ENCODE results near the gene PRIMA1.
"Not testable (repeated sequence)": the region's sequence is repeated elsewhere in the genome, so short reads cannot be mapped to it uniquely, and the experiment has no call there.

The PRIMA1 gene, protein sequence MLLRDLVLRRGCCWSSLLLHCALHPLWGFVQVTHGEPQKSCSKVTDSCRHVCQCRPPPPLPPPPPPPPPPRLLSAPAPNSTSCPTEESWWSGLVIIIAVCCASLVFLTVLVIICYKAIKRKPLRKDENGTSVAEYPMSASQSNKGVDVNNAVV

DNA sequence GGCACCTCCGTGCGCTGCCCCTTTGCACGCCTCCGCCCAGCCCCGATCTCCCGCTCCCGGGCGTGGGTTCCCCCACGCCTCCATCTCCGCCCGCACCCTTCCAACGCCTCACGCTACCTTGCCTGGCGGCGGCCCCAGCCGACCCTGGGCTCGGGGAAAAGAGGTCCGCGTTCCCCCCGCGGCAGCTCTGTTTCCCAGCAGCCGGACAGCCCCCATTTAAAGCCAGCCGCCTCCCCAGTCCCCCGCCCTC, at the start of gene PRIMA1:
PRIMA1 (minus strand) TSS at position 193 of the 250 bp plus-strand sequence. CDS start 767 bp downstream, outside the sequence.
- DNase-seq (ENCODE audit: low read depth in 2 of 2): no peak

DNA sequence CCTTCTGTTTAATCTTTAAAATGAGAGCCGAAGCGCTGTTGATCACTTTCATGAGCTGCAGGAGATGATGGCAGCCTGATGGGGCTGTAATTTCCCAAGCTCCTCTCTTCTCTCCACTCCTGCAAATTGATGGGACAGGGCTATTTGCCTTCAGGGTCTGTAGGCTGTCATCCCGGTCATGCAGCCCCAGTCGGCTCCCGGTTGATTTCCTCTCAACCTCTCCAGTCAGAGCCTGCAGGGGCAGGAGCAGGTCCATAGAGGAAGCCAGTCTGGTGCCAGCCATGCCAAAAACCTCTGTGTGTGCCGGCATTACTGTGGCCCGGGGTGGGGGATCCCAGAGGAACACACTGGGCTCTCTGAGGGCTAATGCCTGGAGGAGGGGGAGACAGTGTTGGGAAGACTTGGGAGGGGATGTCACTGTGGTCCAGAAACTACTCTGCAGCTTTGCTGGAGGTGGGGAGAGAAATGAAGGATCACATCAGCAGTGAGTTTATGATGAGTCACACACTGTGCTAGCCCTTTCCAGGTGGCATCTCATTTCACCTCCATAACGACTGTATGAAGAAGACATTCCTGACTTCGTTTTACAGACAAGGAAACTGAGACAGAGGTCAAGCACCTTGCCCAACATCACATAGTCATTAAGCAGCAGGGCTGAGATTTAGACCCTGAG, 46.5 kb upstream of the PRIMA1 start:
- DNase-seq (ENCODE audit: low read depth in 2 of 2): no peak

DNA sequence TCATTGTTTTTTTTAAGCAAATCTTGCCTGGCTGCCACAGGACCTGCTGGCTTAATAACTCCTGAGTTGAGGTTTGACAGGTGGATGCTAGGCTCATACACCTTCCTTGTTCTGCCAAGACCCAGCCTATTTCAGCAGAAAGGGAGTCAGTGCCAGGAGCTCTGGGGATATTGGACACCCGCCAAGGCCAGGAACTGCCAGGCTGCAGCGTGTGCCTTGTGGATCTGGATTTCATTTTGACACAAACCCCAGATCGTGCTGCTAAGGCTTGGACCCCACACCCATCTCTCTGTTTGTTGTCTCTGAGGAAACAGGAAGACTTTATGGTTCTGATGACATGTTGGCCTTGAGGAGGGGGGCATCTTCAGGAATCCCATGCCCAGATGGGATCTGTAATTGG, 44.4 kb upstream of the PRIMA1 start:
- DNase-seq (ENCODE audit: low read depth in 2 of 2): no peak

DNA sequence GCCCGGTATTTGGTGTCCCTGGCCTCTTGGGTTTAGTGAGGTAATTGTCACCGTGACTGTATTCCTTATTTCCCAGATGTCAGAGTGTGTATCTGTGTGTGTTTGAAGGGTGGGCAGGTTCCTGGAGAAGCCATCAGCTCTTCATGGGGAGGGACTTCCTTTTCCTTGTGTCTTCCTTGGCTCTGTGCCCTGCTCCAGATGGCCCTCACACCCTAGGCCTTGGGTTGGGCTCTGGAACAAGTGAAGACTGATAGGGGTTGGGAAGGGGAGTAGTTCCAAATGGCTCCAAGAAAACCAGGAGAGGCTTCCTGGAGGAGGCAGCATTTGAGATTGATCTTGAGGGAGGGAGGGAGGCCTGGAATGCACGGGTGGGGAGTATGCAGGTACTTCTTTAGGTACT, 43.8 kb upstream of the PRIMA1 start:
- no peak for DNase-seq (ENCODE audit: low read depth in 2 of 2)

DNA sequence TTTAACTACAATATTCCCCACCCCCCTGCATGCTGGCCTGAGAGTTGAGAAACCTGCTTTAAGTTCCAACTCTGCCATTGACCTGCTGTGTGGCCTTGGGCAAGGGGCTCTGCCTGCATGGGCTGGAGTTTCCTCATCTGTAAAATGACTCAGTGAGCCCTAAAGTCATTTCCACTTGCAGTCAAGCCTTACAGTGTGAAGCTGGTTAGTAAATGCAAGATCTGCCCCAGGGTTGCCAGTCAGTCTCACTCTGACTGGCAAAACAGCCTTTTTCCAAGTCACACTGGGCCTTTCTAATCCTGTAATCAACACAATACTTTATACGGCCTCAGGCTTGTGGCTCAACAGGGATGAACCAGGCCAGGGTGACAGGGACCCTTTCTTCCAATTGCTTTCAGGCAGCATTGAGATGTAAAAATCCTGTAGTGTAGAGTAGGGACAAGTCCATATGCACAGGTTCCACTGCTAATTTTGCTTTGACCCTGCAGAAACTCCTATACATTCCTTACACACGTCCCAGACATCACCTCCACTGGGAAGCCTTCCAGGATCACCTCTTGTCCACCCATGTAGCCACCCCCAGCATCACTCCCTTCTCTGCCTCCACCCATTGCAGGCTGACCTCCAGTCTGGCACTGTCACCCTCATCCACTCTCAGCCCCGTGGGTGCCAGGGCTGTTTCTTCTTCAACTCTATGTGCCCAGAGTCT, 42.6 kb upstream of the PRIMA1 start:
- DNase-seq (ENCODE audit: low read depth in 2 of 2): no peak

DNA sequence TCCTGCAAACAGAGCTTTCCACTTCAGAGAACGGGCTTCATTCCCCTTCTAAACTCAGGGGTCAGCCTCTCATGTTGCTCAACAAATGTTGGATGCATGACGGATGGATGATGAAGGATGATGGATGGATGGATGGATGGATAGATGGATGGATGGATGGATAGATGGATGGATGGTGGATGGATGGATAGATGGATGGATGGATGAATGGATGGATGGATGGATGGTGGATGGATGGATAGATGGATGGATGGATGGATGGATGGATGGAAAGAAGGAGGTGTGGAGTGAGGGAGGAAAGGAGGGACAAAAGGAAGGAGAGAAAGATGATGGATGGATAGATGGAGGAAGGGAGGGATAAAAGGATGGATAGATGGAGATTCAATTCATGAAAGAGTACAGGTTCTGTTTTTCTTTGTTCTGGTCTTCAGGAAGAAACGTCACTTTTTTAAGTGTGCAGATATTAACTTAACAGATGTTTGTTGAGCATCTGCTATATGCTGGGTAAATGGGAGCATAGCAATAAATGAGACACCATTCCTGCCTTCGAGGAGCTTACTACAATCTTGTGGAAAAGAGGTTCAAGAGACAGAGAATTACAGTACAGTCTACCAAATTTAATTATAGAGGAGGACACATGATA, 41.7 kb upstream of the PRIMA1 start:
- no peak for DNase-seq (ENCODE audit: low read depth in 2 of 2)

DNA sequence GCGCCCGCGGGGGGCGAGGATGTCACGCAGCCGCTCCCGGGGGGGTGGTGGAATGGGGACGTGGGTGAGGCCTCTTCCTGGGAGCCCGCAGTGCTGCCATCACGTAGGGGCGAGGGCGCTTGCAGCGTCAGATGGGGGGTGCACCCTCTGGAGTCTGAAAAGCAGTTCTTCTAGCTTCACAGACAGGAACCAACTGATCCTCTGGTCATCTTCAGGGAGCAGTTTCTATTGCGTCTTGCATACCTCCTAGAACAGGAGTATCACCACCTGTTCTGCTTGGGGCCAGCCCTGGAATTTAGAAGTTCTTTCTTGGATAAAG, 36.9 kb upstream of the PRIMA1 start:
- DNase-seq (ENCODE audit: low read depth in 2 of 2): no peak

DNA sequence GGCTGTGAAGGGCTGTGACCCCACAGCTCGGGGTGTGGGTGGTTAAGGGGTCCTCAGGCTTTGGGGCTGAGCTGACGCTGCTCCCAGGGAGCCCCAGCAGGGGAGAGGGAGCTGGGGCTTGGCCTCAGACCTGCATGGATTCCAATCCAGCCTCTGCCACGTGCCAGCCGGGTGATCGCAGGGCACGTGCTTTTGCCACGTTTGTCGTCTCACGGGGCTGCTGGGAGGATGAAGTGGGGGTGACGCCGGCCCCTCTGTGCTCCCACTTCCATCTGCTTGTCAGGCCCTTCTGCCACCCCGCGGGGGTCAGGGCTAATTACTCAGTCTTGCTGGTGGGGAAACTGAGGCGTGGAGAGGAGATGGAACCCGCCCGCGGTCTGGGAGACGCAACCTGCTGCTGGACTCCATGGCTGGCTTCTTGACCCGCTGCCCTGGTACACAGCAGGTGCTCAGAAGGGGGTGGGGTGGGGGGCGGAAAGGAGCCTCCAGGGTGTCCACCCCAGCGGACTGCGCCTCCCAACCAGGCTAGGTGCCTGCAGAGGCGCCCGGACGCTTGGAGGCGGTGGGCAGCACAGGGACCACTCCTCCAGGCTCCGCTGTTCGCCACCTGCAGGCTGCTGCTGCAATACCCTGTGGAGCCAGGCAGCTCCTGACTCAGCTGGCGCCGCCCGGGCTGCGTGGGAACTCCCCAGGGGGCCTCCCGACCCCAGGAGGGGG, 36.4 kb upstream of the PRIMA1 start:
- DNase-seq (ENCODE audit: low read depth in 2 of 2): no peak

DNA sequence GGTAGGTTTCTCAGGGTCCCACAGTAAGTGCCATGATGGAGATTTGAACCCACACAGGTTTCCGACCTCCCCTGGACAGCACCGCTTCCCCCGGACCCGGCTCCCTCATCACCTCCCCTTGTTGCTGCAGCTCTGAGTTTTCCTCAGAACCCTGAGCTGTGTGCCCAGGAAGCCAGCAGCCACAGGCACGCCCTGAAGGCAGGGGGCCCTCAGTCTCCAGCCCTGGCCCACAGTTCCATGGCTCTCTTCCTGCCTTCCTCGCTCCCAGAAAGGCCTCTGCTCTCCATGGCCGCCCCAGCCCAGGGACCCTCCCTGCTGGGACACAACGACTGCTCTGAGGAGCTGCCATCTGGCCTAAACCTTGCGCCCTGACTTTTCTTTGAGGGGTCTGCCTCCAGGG, 35.8 kb upstream of the PRIMA1 start:
- DNase-seq (ENCODE audit: low read depth in 2 of 2): no peak

DNA sequence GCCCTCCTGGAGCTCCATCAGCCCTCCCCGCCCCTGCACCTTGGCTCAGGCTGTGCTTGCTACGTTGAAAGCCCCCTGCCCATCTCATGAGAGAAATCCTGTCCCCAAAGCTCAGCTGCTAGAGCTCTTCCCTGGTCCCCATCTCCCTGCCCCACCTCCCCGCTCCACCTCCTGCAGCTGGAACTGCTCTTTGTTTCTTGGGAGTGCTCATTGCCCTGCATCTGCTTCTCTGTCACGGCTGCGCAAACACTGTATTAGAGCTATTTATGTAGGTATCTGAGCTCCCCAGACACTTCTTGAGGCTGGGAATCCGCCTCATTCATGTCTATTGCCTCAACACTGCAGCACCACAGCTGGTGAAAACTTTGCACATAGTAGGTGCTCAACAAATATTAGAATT, 32.8 kb upstream of the PRIMA1 start:
- no peak for DNase-seq (ENCODE audit: low read depth in 2 of 2)

DNA sequence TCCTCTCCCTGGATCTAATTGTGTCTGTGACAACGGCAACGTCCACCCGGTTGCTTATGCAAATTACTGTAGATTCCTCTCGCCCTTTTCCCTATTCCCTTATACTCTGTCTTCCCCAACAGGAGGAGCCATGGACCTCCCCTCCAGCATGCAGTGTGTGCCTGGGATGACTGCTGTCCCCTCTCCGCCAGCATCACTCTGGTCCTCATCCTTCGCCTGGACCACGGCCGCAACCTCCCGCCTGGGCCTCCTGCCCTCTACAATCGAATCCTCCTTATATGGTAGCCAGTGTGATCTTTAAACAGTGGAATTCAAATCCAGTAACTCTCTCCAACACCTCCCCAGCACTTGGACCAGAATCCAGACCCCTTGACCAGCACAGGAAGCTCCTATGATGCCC, 30.6 kb upstream of the PRIMA1 start:
- DNase-seq (ENCODE audit: low read depth in 2 of 2): no peak

DNA sequence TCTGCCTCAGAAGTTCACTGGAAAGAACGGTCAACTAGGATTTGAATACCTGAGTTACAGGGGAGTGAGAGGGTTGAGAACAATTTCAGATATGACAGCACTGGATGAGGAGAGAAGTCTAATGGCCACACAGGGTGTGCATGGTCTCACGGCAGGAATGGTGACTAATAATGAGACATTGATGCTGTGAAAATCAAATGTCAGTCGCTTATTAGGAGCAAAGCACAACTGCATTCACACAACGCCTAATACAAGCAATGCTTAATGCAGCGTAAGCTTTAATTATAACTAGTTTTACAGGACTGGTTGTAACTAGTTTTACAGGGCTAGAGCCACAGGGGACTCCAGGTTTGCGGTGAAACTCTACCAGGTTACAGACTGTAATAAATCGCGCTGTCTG, 23.4 kb upstream of the PRIMA1 start:
- DNase-seq (ENCODE audit: low read depth in 2 of 2): no peak

DNA sequence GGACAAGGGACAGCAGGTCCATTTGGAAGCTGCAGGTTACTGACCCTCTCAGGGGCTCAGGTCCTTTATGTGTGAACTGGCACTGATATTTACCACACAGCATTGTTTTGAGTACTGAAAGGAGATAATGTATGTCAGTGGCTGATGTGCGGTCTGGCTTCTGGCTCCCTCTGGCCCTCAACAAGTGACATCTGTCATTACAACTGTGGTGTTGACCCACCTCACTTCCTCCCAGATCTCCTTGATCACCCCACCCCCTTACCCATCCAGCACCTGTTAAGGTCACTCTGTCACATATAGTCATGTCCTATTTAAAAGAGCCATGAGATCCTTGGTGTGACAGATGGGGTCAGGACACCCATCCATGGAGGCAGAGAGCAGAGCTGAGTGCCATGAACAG, 22.7 kb upstream of the PRIMA1 start:
- DNase-seq (ENCODE audit: low read depth in 2 of 2): no peak

DNA sequence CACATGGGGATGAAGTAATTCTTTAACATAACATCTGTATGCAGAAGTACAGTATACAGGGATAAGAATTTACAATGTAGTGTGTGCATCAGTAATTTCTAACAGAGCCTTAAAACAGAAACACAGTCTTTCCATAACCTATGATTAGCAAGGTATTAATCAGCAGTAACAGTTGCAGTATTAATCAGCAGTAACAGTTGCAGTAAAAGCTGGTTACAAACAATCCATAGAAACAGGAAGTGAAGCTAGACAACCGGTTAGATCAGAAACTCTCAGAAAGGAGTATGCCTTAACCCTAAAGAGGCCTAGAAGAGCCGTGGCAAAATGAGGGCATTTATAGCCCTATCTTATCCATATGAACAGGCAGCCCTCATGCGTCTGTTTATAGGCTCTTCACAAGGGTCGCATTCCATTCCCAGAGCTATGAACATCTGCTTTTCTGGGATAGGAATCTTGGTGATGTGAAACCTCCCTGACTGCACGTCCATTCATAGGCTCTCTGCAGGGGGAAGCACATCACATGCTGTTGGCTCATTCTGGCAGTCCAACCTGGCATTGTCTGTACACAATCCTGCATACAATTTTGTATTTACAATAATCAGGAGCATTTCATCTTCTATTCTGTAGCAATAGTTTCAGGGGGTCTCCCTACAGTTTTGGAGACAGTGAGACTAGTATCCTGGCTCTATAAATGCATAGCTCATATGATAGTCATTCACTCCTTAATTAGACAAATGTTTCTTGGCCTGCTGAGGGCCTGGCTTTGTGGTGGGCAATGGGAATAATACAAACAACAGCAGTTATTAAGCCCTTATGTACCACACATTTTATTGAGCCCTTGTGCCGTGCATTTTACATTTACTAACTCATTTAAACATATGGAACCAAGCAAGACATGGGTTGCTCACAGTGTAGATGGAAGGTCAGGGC, 21.5 kb upstream of the PRIMA1 start:
- not testable (repeated sequence) for DNase-seq (ENCODE audit: low read depth in 2 of 2)

DNA sequence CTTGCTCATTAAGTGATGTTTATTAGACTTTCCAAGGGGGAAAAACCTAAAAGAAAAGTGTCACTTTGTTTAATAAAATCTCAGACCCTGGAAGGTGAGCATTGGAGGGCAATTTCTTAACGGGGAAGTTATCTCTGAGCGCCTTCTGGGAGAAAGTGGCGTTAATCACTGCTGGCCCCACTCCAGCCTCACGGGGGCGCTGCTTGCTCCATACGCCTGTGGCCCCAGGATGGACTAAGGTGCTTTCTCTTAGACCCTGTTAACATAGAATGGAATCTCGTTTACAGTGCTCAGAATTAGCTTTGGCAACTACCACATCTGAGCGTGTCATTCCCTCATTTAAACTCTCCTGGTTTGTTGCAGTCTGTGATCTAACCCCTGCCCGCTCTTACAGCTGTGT, 16.4 kb upstream of the PRIMA1 start:
- DNase-seq (ENCODE audit: low read depth in 2 of 2): no peak

DNA sequence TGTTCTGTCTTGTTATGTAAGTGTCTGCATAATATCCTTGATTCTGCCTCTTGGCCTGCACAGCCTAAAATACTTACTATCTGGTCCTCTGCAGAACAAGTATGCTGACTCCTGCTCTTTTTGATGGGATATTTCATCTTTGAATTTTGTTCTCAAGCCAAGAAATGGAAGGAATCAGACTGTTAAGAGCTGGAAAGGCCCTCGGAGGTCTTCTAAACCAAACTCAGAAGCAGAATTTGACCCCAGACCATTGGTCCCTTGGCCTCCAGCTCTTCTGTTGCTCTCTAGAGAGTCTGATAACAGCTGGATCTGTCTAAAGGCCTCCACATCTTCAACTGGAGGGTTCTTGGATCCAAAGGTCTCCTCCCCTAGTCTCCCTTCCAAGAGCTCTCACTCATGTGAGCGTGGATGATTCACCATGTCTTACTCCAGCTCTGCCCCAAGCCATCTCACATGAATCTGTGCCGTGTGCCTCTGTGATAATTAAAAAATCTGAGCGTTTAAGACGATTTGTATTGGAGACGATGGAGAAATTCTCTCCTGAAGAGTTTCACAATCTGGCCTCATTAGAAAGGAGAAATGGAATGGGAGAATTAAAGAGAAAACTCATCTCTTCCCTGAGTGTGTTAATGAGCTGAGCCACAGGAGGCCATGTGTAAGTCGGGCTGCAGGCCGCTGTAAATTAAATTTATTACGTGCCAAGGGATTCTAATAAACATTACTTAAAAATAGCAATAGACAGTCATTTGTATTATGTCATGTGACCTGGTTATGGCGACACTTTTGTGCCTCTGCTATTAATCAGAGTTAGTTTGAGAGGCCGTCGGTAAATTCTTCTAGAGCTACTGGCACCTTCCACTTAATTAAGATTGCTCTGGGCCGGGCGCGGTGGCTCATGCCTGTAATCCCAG, 15.4 kb upstream of the PRIMA1 start:
- DNase-seq (ENCODE audit: low read depth in 2 of 2): no peak

DNA sequence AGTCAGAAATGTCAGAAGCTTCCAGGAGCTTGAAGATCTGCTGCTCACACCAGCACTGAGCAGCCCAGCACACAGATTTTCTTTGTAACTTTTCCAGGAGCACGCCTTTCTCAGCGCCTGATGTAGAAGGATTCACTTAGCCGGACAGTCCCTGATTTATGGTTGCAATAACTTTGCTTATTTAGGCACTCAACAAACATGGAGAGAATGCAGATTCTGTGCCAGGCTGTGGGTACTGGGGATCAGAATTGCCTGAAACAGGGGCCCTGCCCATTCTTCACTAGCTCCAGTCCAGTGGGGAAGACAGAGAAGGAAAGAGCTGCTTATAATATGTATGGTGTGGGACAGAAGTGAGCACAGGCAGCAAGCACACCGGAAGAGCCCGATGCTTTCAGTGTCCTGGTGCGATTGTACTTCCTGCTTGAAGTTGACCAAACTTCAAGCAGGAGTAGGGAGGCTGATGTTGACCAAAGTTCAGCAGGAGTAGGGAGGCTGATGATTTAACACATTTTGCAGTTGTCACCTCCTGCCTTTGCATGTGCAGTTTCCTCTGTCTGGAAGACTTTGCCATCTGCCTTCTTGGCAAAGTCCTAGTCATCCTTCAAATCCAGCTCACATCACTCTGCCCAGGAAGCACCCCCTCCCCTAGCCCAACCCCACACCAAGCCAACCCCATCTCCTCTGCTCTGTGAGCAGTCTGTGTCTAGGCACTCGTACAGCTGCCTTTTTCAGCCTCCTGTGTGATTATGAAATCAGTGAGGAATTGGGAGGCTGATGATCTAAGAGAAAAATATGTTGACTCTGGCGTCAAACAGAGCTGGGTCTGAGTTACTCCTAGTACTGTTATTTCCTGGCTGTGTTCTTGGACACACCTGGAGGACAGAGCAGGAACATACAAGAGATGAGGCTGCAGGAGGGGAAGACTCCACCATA, 12.0 kb upstream of the PRIMA1 start:
- DNase-seq (ENCODE audit: low read depth in 2 of 2): no peak

DNA sequence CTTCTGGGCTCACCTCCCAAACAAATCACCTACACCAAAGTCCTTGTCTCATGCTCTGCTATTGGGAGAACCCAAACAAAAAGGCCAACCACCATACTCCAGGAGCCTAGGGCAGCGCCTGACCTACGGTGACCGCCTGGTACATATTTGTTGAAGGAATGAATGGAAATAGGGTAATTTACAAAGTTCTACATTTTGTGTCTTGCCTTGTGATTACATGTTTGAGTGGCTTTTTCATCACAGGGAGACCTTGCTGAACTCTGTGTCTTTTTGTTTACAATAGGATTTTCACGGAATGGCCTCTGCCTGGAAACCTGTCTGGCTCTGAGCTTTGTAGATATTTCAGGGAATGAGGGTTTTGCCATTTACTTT, 11.3 kb upstream of the PRIMA1 start:
- no peak for DNase-seq (ENCODE audit: low read depth in 2 of 2)

DNA sequence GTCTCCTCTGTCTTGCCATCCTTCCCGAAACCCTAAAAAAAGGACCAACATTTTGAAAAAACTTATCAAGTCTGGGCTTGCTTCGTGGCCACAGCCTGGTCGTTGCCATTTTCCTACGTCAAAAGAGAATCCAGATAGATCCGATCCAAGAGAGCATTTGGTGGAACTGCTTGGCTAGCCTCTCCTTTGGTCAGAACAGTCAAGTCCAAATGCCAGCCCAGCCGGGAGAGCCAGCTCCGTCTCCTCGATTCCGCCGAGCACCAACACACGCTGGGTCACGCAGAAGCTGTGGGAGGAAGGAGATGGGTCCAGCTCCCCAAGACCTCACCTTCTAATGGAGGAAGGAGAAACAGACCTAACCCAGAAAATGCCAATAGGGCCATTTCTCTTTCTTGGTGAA, 9.3 kb upstream of the PRIMA1 start:
- no peak for DNase-seq (ENCODE audit: low read depth in 2 of 2)

Measured in stimulated activated CD4-positive, alpha-beta T cell treated with anti-CD3 and anti-CD28 coated beads, Interleukin-4, amount 100 ng/mL, for 48 hours (primary cell).